Upper lobe of right lung (tissue), 1 donor: ENCODE results near the gene UBL4B. TPM values are rescaled to one million over a fixed set of nuclear protein-coding genes. Genes with fewer than 3 reads are reported as not detected.

Experiments
- ATAC-seq: fragments of 200-7000 bp; cut with Tn5 transposase; one replicate; pipeline ENCODE4 v1.9.1; 2020; ENCODE audit warnings: mild to moderate bottlenecking, moderate library complexity
- DNase-seq: peaks from one replicate; pipeline ENCODE4 v3.0.0-alpha.2; 2020
- H3K27ac ChIP-seq: fragments of 200-600 bp; one replicate; pipeline ENCODE4 v1.8.0; 2022
- H3K27me3 ChIP-seq: fragments of 200-600 bp; one replicate; pipeline ENCODE4 v1.8.0; 2022; ENCODE audit warnings: mild to moderate bottlenecking
- H3K36me3 ChIP-seq: fragments of 200-600 bp; one replicate; pipeline ENCODE4 v1.8.0; 2022
- H3K4me1 ChIP-seq: fragments of 200-600 bp; one replicate; pipeline ENCODE4 v1.8.0; 2022
- H3K4me3 ChIP-seq: fragments of 200-600 bp; one replicate; pipeline ENCODE4 v1.8.0; 2022; ENCODE audit warnings: mild to moderate bottlenecking
- H3K9me3 ChIP-seq: fragments of 200-600 bp; one replicate; pipeline ENCODE4 v1.8.0; 2022
- intact Hi-C: fragments of 100-400 bp; cut with DNase I; formaldehyde crosslinking; loops from one replicate; pipeline ENCODE4 v1.11.0; 2022
- total RNA-seq: library from RNA; stranded (reverse); fragmentation: NEBNext Ultra II Directional; extraction: Animal tissue kit (Norgen Biotek cat#: 25700); gene quantifications from one replicate; pipeline ENCODE4 v1.2.1, GENCODE V29; 2021
- TF ChIP-seq, protein P1 (sequence below): fragments of 200-600 bp; IDR thresholded peaks from one replicate; pipeline ENCODE4 v1.8.0; 2022; ENCODE audit warnings: antibody characterized with exemption
- donor health status: DM: no; HTN: yes; CAD: no; lungs with severe emphysema.

Gene UBL4B
- total RNA-seq, 1 donor from 2014 or later: not detected

DNA sequence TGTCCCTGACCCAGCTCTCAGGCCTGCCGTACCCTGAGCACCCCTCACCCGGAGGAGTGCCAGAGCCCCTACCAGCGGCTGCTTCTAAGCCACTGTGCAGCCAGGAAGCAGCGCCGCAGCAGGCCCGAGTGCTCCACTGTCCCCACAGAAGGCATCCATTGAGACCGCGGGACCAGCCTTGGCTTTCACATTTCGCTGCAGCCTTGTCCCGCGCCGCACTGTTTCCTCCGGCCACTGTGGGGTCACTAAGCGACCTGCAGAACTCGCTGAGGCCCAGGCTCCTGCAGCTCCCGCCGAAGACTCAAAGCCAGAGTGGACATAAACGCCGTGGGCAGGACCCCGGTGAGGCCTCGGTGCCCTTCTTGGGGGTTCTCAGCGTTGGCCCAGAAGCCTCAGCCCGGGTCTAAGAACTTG lies 44.8 kb upstream of the UBL4B start:
- H3K4me1 ChIP-seq: peaks cover 22% of the 10 kb centered on the region
- no peaks in the 10 kb centered on the region for H3K9me3 ChIP-seq
- TF ChIP-seq, protein P1, sequence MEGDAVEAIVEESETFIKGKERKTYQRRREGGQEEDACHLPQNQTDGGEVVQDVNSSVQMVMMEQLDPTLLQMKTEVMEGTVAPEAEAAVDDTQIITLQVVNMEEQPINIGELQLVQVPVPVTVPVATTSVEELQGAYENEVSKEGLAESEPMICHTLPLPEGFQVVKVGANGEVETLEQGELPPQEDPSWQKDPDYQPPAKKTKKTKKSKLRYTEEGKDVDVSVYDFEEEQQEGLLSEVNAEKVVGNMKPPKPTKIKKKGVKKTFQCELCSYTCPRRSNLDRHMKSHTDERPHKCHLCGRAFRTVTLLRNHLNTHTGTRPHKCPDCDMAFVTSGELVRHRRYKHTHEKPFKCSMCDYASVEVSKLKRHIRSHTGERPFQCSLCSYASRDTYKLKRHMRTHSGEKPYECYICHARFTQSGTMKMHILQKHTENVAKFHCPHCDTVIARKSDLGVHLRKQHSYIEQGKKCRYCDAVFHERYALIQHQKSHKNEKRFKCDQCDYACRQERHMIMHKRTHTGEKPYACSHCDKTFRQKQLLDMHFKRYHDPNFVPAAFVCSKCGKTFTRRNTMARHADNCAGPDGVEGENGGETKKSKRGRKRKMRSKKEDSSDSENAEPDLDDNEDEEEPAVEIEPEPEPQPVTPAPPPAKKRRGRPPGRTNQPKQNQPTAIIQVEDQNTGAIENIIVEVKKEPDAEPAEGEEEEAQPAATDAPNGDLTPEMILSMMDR: no peak
- intact Hi-C loops: no loop called here
- H3K36me3 ChIP-seq: no peaks in the 10 kb centered on the region
- H3K27ac ChIP-seq: no peak overlapping the region
- no peak for ATAC-seq
- peaks cover 56% of the 10 kb centered on the region for H3K27me3 ChIP-seq
- DNase-seq: peak; percentile 59
- H3K4me3 ChIP-seq: no peak overlapping the region

DNA sequence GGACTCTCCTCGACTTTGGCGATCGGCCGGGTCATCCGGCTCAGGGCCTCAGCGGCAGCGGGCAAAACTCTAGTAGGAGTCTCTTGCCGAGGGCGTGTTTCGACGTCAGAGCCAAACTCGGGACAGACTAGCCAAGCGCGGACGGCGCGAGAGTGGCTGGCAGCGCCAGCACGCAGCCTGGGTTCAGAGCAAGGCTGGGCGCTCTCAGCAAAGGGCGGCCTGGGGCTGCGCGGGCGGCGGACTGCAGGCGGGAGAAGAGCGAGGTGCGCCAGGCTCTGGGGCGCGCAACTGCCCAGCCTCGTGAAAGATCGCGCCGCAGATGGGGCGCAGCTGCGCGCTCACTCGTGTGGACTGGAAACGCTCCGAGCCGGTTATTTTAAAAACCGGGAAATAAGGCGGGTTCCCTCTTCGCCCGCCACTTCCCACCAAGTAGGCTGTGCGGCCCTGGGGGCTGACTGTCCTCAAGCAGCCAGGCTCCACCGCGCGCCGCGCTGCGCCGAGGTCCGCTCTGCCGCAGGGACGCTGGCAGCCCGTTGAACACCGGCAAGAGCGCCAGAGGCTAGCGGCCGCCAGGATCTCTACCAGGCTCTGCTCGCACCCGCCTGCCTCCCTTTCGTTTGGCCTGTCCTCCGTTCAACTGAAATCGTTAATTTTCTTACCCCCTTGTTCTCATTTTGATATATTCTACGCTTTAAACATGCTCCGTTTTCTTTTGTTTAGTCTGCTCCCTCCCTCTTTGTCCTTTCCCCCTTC lies 44.2 kb upstream of the UBL4B start:
- TF ChIP-seq, protein P1: no peak
- ATAC-seq: no peak
- peaks cover 62% of the 10 kb centered on the region for H3K27me3 ChIP-seq
- no peaks in the 10 kb centered on the region for H3K9me3 ChIP-seq
- H3K4me3 ChIP-seq: no peak overlapping the region
- no peak overlapping the region for H3K27ac ChIP-seq
- peak; percentile 60 for DNase-seq
- peaks cover 22% of the 10 kb centered on the region for H3K4me1 ChIP-seq
- intact Hi-C loops: no loop called here
- no peaks in the 10 kb centered on the region for H3K36me3 ChIP-seq

DNA sequence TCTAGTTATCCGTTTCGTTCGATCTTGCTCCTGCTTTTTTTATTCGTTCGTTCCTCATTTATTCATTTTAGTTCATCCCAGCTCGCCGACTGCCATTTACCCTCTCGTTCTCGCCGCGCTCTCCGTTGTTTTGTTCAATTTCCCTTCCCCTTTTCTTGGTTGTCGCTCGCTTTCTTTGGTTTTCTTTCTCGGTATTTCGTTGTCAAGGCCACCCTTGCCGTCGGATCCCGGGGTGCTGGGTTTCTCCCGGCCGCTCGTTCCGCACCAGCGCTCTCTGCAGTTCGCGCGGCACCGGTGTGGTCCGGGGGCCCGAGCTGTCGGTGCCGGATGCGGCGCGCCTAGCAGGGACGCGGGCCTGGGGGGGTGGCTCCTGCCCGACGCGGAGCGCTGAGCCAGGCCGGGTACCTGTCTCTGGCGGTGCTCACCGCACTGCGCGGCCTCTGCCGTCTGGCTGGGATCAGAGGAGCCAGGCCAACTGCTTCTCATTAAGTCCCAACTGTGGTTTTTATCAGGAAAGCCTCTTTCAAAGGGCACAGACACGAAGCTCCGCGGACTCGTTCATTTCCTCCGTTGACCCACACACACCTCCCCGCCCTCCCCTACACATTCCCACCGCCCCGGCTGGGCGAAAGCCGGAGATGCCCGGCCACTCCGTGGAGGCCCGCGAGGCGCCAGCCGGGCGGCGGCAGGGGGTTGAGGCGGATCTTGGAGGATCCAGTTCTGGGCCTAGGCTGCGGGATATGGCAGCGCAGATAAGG lies 43.4 kb upstream of the UBL4B start:
- no peak overlapping the region for H3K27ac ChIP-seq
- no peak for ATAC-seq
- H3K4me1 ChIP-seq: peaks cover 22% of the 10 kb centered on the region
- no peak for DNase-seq
- H3K4me3 ChIP-seq: no peak overlapping the region
- no peaks in the 10 kb centered on the region for H3K36me3 ChIP-seq
- no peaks in the 10 kb centered on the region for H3K9me3 ChIP-seq
- peaks cover 70% of the 10 kb centered on the region for H3K27me3 ChIP-seq
- TF ChIP-seq, protein P1: no peak
- intact Hi-C loops: no loop called here

DNA sequence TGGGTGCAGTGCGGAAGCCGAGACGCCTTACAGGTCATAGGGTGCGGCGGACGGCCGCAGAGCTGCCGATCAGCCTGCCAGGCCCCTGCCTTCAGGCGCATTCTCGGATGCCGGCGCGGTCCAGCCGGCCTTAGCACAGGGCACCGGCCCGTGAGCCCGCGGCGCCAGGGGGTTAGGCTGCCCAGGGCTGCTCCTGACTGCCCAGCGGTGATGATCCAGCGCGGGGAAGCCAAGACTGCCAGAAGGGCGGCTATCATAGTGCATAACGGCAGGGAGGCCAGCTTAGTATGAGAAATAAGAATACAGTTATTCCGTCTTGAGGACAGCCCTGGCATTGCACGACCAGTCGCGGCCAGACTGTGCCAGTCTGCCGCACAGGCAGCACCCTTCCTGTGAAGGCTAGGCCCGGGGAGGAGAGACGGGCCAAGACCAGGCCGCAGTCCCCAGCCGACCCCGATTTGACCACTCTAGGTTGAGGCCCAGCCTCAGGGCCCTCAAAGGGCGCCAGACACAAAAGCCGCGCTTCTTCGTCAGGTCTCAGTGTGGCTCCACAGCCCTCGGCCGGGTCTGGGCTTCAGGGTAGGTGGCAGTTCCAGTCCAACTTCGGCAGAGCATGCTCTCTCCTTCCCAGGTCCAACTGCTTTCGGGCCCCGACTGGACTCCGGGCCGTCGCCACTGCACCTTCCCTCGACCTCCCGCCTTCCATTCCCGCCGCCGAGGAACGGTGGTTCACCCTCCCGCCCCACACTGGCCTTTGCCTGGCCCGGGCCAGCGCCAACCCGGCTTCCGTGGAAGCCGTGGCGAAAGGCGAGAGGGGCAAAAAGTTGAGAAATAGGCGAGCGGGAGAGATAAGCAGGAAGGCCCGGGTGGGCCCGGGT lies 42.6 kb upstream of the UBL4B start:
- no peaks in the 10 kb centered on the region for H3K9me3 ChIP-seq
- H3K36me3 ChIP-seq: no peaks in the 10 kb centered on the region
- peak overlapping the region; percentile 26 for H3K4me3 ChIP-seq
- peaks cover 72% of the 10 kb centered on the region for H3K27me3 ChIP-seq
- peaks cover 22% of the 10 kb centered on the region for H3K4me1 ChIP-seq
- no peak overlapping the region for H3K27ac ChIP-seq
- TF ChIP-seq, protein P1: no peak
- peak; percentile 34 for ATAC-seq
- intact Hi-C loops: no loop called here
- DNase-seq: no peak

DNA sequence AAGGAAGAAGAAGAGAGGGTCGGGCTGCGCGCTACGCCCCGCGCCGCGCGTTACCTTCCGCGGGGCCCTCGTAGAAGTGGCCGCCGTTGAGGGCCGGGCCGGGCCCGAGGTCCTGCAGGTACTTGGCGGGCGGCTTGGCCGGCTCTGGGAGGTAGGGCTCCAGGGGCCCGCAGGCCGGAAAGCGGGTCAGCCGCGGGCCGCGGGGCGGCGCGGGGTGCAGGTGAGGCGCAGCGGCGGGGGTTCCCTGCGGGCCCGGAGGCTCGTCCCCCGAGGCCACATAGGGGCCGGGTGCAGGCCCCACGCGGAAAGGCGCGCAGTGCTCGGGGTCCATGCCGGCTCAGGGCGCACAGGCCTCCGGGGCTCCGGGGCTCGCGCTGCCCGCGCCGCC lies 42.0 kb upstream of the UBL4B start:
- peaks cover 72% of the 10 kb centered on the region for H3K27me3 ChIP-seq
- H3K4me1 ChIP-seq: peaks cover 22% of the 10 kb centered on the region
- H3K9me3 ChIP-seq: no peaks in the 10 kb centered on the region
- peak; percentile 11 for ATAC-seq
- DNase-seq: no peak
- intact Hi-C loops: no loop called here
- H3K27ac ChIP-seq: no peak overlapping the region
- peak overlapping the region; percentile 26 for H3K4me3 ChIP-seq
- TF ChIP-seq, protein P1: no peak
- no peaks in the 10 kb centered on the region for H3K36me3 ChIP-seq
